Astrocyte of the spinal cord (primary cell): ENCODE results near the gene CBLC.
A peak's percentile ranks its signal among the peaks of the same experiment; 100 is the strongest.

Experiments
- DNase-seq: peaks from one replicate; pipeline ENCODE4 v3.0.0; 2011; ENCODE audit warnings: low read depth, low spot score
- H3K4me3 ChIP-seq: 2 replicates; pipeline ENCODE4 v1.5.1; 2011; ENCODE audit warnings: low read depth, mild to moderate bottlenecking, low read length, moderate library complexity
- in situ Hi-C: cut with HindIII; loops from 2 replicates; pipeline ENCODE4 v1.10.0; 2017; ENCODE audit warnings: low sequenced_read_pairs
- TF ChIP-seq, protein P1 (sequence below): IDR thresholded peaks from 2 replicates; pipeline ENCODE4 v1.5.1; 2012; ENCODE audit warnings: low read depth, mild to moderate bottlenecking, low read length, inconsistent platforms

Gene CBLC

DNA sequence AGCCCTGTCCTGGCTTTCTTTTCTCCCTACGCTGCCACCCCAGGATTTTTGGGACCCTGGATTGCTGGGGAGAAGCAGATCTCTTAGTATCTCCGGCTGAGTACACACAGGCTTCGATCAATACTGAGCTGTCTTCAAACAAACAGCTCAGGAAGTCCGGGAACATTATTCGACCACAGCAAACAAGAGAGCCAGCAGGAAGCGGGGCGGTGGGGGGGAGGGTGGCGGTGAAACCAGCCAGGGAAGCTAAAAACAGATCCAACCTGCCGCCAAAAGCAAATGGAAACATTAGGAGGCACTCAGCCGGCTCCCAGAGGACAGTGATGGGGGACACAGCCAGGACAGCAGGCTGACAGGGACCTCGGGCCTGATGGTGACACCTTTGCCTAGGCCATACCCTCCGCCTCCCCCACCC, 19.0 kb downstream of the CBLC start:
- TF ChIP-seq, protein P1, sequence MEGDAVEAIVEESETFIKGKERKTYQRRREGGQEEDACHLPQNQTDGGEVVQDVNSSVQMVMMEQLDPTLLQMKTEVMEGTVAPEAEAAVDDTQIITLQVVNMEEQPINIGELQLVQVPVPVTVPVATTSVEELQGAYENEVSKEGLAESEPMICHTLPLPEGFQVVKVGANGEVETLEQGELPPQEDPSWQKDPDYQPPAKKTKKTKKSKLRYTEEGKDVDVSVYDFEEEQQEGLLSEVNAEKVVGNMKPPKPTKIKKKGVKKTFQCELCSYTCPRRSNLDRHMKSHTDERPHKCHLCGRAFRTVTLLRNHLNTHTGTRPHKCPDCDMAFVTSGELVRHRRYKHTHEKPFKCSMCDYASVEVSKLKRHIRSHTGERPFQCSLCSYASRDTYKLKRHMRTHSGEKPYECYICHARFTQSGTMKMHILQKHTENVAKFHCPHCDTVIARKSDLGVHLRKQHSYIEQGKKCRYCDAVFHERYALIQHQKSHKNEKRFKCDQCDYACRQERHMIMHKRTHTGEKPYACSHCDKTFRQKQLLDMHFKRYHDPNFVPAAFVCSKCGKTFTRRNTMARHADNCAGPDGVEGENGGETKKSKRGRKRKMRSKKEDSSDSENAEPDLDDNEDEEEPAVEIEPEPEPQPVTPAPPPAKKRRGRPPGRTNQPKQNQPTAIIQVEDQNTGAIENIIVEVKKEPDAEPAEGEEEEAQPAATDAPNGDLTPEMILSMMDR = no peak
- H3K4me3 ChIP-seq = no peak overlapping the region
- in situ Hi-C loops = no loop called here
- peak; percentile 54 for DNase-seq

DNA sequence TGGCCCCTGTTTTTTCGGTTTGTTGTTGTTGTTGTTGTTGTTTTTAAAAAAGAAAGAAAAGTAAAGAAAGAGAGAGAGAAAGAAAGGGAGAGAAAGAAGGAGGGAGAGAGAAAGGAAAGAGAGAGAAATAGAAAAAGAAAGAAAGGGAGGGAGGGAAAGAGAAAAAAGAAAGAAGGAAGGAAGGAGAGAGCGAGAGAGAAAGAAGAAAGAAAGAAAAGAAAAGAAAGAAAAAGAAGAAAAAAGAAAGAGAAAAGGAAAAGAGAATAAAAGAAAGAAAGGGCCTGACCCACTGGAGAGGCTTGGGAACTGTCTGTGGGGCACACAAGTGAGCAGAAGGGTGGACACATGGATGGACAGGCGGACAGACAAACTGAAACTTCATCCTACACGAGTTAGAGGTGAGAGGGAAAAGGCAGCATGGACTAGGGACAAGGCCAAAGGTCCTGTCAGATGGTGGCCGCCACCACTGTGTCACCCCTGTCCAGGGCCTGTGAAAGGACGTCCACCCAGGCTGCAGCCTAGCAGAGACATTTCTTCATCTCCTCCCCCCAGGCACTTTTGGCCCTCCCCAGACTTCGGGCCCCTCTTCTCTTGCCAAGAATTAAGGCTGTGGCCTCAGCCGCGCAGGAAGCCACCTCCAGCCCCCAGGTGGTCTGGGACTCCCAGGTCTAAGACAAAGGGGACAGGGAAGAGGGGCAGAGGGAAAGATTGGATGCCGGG, 22.1 kb downstream of the CBLC start:
- TF ChIP-seq, protein P1 = no peak
- H3K4me3 ChIP-seq = no peak overlapping the region
- no peak for DNase-seq
- in situ Hi-C loops = no loop called here

DNA sequence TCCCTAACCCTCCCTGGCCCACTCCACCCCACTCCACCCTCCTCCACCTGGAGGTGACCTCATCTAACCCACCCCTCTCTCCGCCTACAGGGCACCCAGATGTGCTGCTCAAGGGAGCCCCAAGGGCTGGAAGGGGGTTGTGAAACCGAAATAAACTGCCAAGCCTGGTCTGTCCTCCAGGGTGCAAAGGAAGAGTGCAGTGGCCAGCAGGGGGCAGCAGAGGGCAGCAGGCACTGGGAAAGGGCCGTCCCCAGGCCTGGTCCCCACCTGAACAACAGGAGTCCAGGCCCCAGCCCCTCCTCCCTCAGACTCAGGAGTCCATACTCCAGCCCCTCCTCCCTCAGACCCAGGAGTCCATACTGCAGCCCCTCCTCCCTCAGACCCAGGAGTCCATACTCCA, 22.8 kb downstream of the CBLC start:
- peak; percentile 60 for DNase-seq
- no peak overlapping the region for H3K4me3 ChIP-seq
- TF ChIP-seq, protein P1 = peak; percentile 97
- in situ Hi-C loops = no loop called here

DNA sequence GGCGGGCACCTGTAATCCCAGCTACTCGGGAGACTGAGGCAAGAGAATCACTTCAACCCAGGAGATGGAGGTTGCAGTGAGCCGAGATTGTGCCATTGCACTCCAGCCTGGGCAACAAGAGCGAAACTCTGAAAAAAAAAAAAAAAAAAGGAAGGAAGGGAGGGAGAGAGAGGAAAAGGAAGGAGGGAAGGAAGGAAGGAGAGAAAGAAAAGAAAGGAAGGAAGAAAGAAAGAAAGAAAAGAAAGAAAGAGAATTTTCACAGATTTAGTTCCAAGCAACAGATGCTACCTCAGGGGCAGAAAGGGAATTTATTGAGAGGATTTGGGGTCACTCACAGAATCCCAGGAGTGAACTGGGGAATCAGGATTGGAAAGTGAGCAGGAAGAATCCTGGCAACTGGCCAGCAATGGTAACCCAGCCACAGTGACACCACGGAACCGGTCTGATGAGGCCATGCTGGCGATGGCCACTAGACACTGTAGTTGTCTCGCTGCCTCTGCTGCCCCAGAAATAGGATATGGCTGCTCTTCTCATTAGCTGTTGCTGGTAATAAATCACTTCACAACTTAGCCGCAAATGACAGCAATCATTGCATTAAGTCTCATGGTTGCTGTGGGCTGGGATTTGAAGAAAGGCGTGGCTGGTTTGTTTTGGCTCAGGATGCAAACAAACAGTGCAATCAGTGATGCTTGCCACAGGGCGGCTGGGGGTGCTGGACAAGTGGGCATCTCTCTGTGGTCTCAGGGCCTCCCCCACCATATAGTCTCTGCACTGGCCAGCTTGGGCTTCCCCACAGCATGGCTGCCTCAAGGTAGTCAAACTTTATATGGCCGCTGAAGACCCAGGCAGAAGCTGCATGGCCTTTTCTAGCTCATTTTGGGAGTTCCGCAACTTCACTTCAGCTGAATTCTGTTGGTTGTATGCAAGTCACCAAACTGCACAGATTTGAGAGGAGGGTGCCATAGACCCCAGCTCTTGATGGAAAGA, 26.0 kb downstream of the CBLC start:
- TF ChIP-seq, protein P1 = no peak
- DNase-seq = no peak
- no peak overlapping the region for H3K4me3 ChIP-seq
- in situ Hi-C loops = no loop called here

DNA sequence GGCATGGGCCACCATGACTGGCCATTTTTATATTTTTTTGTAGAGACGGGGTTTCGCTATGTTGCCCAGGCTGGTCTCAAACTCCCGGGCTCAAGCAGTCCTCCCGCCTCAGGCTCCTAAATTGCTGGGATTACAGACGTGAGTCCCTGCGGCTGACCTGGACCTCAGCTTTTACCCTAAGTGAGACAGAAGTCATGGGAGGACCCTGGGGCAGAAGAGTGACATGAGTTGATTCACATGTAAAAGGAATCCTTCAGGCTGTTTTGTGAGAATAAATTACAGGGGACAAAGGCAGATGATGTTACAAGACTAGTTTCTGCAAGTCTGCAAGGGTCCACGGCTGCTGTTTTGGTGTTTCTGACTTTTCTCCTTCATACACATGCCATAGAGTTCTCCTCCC, 28.6 kb downstream of the CBLC start:
- no peak overlapping the region for H3K4me3 ChIP-seq
- in situ Hi-C loops = no loop called here
- TF ChIP-seq, protein P1 = no peak
- DNase-seq = no peak

DNA sequence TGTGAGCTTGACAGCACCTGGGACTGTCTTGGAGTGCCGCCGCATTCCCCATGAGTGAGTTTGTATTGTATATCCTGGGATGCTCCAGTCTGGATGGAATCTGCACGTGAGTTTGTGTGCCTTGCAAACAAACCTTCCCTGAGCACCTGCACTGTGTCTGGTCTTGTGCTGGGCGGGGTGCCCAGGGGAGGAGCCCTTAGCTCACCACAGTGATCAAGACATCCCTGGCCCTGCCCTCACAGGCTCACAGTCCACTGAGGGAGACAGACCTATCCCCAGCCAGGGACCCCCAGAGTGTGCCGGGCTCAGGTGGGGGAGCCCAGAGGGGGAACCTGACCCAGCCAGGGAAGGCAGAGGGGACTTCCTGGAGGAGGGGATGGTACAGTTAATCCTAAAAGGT, 29.5 kb downstream of the CBLC start:
- DNase-seq = no peak
- in situ Hi-C loops = no loop called here
- TF ChIP-seq, protein P1 = no peak
- no peak overlapping the region for H3K4me3 ChIP-seq
